B cell (primary cell): ENCODE results near the gene PLEKHS1. TPM values are rescaled to one million over a fixed set of nuclear protein-coding genes. Genes with fewer than 3 reads are reported as not detected.

Experiments
- ATAC-seq: fragments of 200-7000 bp; cut with Tn5 transposase; one replicate; pipeline ENCODE4 v1.10.0; 2021; ENCODE audit warnings: low read depth, mild to moderate bottlenecking, moderate number of reproducible peaks, moderate library complexity
- CTCF ChIA-PET: fragments of 350-600 bp; sonication (Branson Sonifier 250); formaldehyde crosslinking; loops from one replicate; lab custom pipeline; 2021; ENCODE audit warnings: antibody characterized with exemption, inconsistent platforms; lab: Charles Lee
- POLR2A ChIA-PET: fragments of 350-600 bp; sonication (Branson Sonifier 250); formaldehyde crosslinking; loops from one replicate; lab custom pipeline; 2021; ENCODE audit warnings: antibody characterized with exemption; lab: Charles Lee
- DNase-seq: peaks from one replicate; pipeline ENCODE4 v3.0.0; 2013
- H2AFZ ChIP-seq: 2 replicates; pipeline ENCODE4 v1.6.1; 2012; ENCODE audit warnings: mild to moderate bottlenecking, low read depth, low read length; ENCODE audit not compliant: insufficient read depth, poor library complexity, severe bottlenecking
- H3K27ac ChIP-seq, 2 donors: 1 replicate in 1 of 2; 2 replicates in 1 of 2; pipeline ENCODE4 v1.5.1; 2012 to 2013; ENCODE audit warnings: low read length in 2 of 2, mild to moderate bottlenecking in 2 of 2, moderate library complexity in 1 of 2
- H3K27me3 ChIP-seq, 4 experiments: fragments of 200-600 bp in 1 of 4; sonication (generic) in 1 of 4; replicated peaks in 1 of 4; 1 replicate in 2 of 4; 2 replicates in 2 of 4; pipeline versions ENCODE4 v1.6.1 to v1.7.0; 2013 to 2016; ENCODE audit warnings: low read length in 3 of 4, mild to moderate bottlenecking in 2 of 4, mixed read lengths in 1 of 4, moderate library complexity in 1 of 4; ENCODE audit not compliant: insufficient read depth in 4 of 4, control insufficient read depth in 3 of 4; ENCODE audit errors: control extremely low read depth in 1 of 4
- H3K36me3 ChIP-seq, 2 experiments: replicated peaks in 1 of 2; 1 replicate in 1 of 2; 2 replicates in 1 of 2; pipeline versions ENCODE4 v1.6.1 to v1.7.1; 2013; ENCODE audit warnings: low read length in 1 of 2; ENCODE audit not compliant: insufficient read depth in 2 of 2, control insufficient read depth in 1 of 2; ENCODE audit errors: control extremely low read depth in 1 of 2, extremely low read depth in 1 of 2
- H3K4me1 ChIP-seq, 2 donors: fragments of 200-600 bp in 1 of 2; sonication (generic) in 1 of 2; 1 replicate in 1 of 2; 2 replicates in 1 of 2; pipeline versions ENCODE4 v1.5.1 to v1.6.1; 2013 to 2017; ENCODE audit warnings: low read length in 2 of 2; ENCODE audit not compliant: control insufficient read depth in 2 of 2, insufficient read depth in 2 of 2
- H3K4me2 ChIP-seq: replicated peaks from 2 replicates; pipeline ENCODE3; 2012; ENCODE audit warnings: mild to moderate bottlenecking, low read depth, low read length; ENCODE audit not compliant: poor library complexity, severe bottlenecking
- H3K4me3 ChIP-seq, 5 experiments: fragments of 200-600 bp in 1 of 5; sonication (generic) in 1 of 5; 1 replicate in 3 of 5; 2 replicates in 2 of 5; pipeline versions ENCODE4 v1.5.1 to v1.7.0; 2011 to 2016; ENCODE audit warnings: low read length in 4 of 5, mild to moderate bottlenecking in 4 of 5, low read depth in 2 of 5, control low read depth in 1 of 5, moderate library complexity in 1 of 5; ENCODE audit not compliant: insufficient read depth in 1 of 5; ENCODE audit errors: control extremely low read depth in 1 of 5, extremely low read depth in 1 of 5
- H3K79me2 ChIP-seq: fragments of 200-600 bp; sonication (generic); one replicate; pipeline ENCODE4 v1.6.0; 2016; ENCODE audit warnings: low read length; ENCODE audit not compliant: control insufficient read depth, insufficient read depth
- H3K9ac ChIP-seq: fragments of 200-600 bp; sonication (generic); 2 replicates; pipeline ENCODE4 v1.6.1; 2017; ENCODE audit warnings: mild to moderate bottlenecking, low read length, moderate library complexity
- H3K9me3 ChIP-seq, 3 donors: one replicate each; pipeline versions ENCODE4 v1.6.1 to v1.7.1; 2013; ENCODE audit warnings: low read length in 2 of 3; ENCODE audit not compliant: control insufficient read depth in 2 of 3, insufficient read depth in 1 of 3; ENCODE audit errors: control extremely low read depth in 1 of 3
- H4K20me1 ChIP-seq: 2 replicates; pipeline ENCODE4 v1.6.0; 2012; ENCODE audit warnings: mild to moderate bottlenecking, low read length; ENCODE audit not compliant: insufficient read depth, control insufficient read depth, poor library complexity, severe bottlenecking
- H3K27ac Mint-ChIP-seq: one replicate; pipeline ENCODE4 v1.8.0; 2021; ENCODE audit warnings: mixed read lengths
- H3K27me3 Mint-ChIP-seq: one replicate; pipeline ENCODE4 v1.8.0; 2021; ENCODE audit warnings: mixed read lengths
- H3K4me1 Mint-ChIP-seq: one replicate; pipeline ENCODE4 v1.8.0; 2021; ENCODE audit warnings: mixed read lengths
- H3K4me3 Mint-ChIP-seq: one replicate; pipeline ENCODE4 v1.8.0; 2021; ENCODE audit warnings: mixed read lengths
- H3K9me3 Mint-ChIP-seq: one replicate; pipeline ENCODE4 v1.8.0; 2022; ENCODE audit warnings: mixed read lengths; ENCODE audit not compliant: insufficient read depth
- EZH2 ChIP-seq: IDR thresholded peaks from 2 replicates; pipeline ENCODE4 v1.6.1; 2012; ENCODE audit warnings: borderline replicate concordance, low read depth, mild to moderate bottlenecking, moderate library complexity, low read length; ENCODE audit not compliant: insufficient read depth, poor library complexity, severe bottlenecking
- WGBS: methylation state at CpG from one replicate; pipeline ENCODE4 v1.1.5; 2013; ENCODE audit warnings: missing lambda C conversion rate; ENCODE audit not compliant: insufficient coverage; 5-methylcytosine and 5-hydroxymethylcytosine counted together
- intact Hi-C: fragments of 100-400 bp; cut with micrococcal nuclease; formaldehyde crosslinking; loops from one replicate; pipeline ENCODE4 v1.10.0; 2022
- polyA plus RNA-seq: library from polyadenylated mRNA; depleted of rRNA; stranded (reverse); fragments of >200 nt; gene quantifications from 2 replicates; pipeline ENCODE4 v1.2.3, GENCODE V29; 2012
- total RNA-seq, 2 donors: library from RNA; stranded (reverse); fragments of 120-200 nt in 1 of 2; gene quantifications; 1 replicate in 1 of 2; 2 replicates in 1 of 2; pipeline versions ENCODE4 v1.2.3 to v1.2.4, GENCODE V29; 2013 to 2022
- TF ChIP-seq, protein P1 (sequence below): fragments of 200-600 bp; IDR thresholded peaks from one replicate; pipeline ENCODE4 v1.8.0; 2022; ENCODE audit warnings: antibody characterized with exemption, mild to moderate bottlenecking

The PLEKHS1 gene
- total and polyA plus RNA-seq, 2 donors (not counting 1 experiment from before 2014, with no cell fraction given) = 0.09 TPM; not detected in 1

DNA sequence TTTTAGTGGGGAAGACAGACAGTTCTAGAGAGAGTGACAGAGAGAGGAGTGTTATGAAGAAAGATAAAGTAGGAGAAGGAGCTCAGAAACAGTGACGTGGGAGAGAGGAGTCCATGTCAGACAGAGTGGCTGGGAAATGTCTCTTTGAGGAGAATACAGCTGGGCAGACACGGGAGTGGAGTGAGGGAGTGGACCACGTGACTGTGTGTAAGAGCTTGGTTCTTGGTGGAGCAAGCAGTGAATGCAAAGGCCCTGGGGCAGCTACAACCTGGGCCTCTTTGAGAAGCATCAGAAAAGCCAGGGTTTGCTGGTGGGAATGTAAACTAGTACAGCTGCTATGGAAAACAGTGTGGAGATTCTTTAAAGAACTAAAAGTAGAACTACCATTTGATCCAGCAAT is 11.9 kb upstream of the PLEKHS1 start:
- H3K4me3 ChIP-seq = no peak overlapping the region
- 88% methylated on average over 3 of the region's 3 CpGs for WGBS
- H3K27ac ChIP-seq = no peak overlapping the region
- no peak overlapping the region for H3K4me3 Mint-ChIP-seq
- ATAC-seq (no peak), DNase-seq (no peak)
- H3K36me3 ChIP-seq = no peaks in the 10 kb centered on the region
- CTCF ChIA-PET = interaction anchor here (0.8 kb wide), 1 partner anchor 11 kb away, joined by 3 read pairs; no protein-coding TSS in a partner anchor
- intact Hi-C loops = no loop called here
- H3K4me2 ChIP-seq = no peak overlapping the region
- no peak overlapping the region for H3K27ac Mint-ChIP-seq
- no peak overlapping the region for H2AFZ ChIP-seq
- peaks cover 10% of the 10 kb centered on the region for H3K27me3 Mint-ChIP-seq
- POLR2A ChIA-PET = no interaction called here
- H4K20me1 ChIP-seq = no peaks in the 10 kb centered on the region
- no peaks in the 10 kb centered on the region for H3K79me2 ChIP-seq
- no peak overlapping the region for H3K9ac ChIP-seq
- peaks cover 0 to 4% (median 0%) of the 10 kb centered on the region in 4 experiments for H3K27me3 ChIP-seq
- no peaks in the 10 kb centered on the region for H3K4me1 ChIP-seq
- H3K9me3 ChIP-seq = peaks cover 0 to 3% (median 0%) of the 10 kb centered on the region in 3 donors
- peaks cover 3% of the 10 kb centered on the region for H3K9me3 Mint-ChIP-seq
- H3K4me1 Mint-ChIP-seq = no peaks in the 10 kb centered on the region
- TF ChIP-seq, protein P1, sequence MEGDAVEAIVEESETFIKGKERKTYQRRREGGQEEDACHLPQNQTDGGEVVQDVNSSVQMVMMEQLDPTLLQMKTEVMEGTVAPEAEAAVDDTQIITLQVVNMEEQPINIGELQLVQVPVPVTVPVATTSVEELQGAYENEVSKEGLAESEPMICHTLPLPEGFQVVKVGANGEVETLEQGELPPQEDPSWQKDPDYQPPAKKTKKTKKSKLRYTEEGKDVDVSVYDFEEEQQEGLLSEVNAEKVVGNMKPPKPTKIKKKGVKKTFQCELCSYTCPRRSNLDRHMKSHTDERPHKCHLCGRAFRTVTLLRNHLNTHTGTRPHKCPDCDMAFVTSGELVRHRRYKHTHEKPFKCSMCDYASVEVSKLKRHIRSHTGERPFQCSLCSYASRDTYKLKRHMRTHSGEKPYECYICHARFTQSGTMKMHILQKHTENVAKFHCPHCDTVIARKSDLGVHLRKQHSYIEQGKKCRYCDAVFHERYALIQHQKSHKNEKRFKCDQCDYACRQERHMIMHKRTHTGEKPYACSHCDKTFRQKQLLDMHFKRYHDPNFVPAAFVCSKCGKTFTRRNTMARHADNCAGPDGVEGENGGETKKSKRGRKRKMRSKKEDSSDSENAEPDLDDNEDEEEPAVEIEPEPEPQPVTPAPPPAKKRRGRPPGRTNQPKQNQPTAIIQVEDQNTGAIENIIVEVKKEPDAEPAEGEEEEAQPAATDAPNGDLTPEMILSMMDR = no peak

DNA sequence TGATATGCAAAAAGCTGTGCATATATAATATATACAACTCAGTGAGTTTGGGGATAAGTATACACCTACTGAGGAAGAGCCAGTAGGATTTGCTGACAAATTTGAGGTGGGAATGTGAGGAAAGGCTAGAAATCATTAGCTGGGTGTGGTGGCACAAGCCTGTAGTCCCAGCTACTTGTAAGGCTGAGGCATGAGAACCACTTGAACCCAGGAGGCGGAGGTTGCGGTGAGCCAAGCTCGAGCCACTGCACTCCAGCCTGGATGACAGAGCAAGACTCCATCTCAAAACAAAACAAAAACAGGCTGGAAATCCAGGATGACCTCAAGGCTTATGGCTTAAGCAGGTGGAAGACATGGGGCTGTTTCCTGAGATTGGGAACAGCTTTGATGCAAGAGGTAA is 10.6 kb upstream of the PLEKHS1 start:
- Histone ChIP-seq H3K4me1 (no peaks in the 10 kb centered on the region), H3K79me2 (no peaks in the 10 kb centered on the region), H3K4me3 (no peak overlapping the region), H4K20me1 (no peaks in the 10 kb centered on the region), H3K36me3 (no peaks in the 10 kb centered on the region), H3K27ac (no peak overlapping the region), H3K27me3 (peaks cover 0 to 4% (median 0%) of the 10 kb centered on the region in 4 experiments), H3K9ac (no peak overlapping the region), H3K4me2 (no peak overlapping the region), H3K9me3 (peaks cover 0 to 3% (median 0%) of the 10 kb centered on the region in 3 donors), H2AFZ (no peak overlapping the region)
- H3K9me3 Mint-ChIP-seq = peaks cover 3% of the 10 kb centered on the region
- no peak overlapping the region for H3K27ac Mint-ChIP-seq
- POLR2A ChIA-PET = no interaction called here
- CTCF ChIA-PET = no interaction called here
- no peak overlapping the region for H3K4me3 Mint-ChIP-seq
- no peak for TF ChIP-seq EZH2
- TF ChIP-seq, protein P1 = no peak
- H3K27me3 Mint-ChIP-seq = peaks cover 13% of the 10 kb centered on the region
- intact Hi-C loops = no loop called here
- DNase-seq = no peak
- WGBS = 100% methylated on average over 3 of the region's 3 CpGs
- ATAC-seq = no peak
- H3K4me1 Mint-ChIP-seq = no peaks in the 10 kb centered on the region
